GM12891 (cell line): Measurements from ENCODE around the gene GRM4.

ENCODE experiments used
- DNase-seq: peaks from one replicate; pipeline ENCODE4 v3.0.0; 2011; ENCODE audit warnings: low spot score; ENCODE audit not compliant: insufficient read length
- FAIRE-seq: peaks from 2 replicates; lab custom pipeline; 2011; peaks lifted over from hg19 to GRCh38; lab: Jason Lieb, UNC
- PAX5 ChIP-seq: IDR thresholded peaks from 2 replicates; pipeline ENCODE4 v1.6.1; 2011; ENCODE audit warnings: low read length, moderate library complexity, mild to moderate bottlenecking; ENCODE audit not compliant: insufficient read depth, severe bottlenecking
- POLR2A ChIP-seq: IDR thresholded peaks from 2 replicates; pipeline ENCODE4 v1.6.1; 2011; ENCODE audit warnings: low read depth, low read length, control low read depth
- POLR2AphosphoS5 ChIP-seq: IDR thresholded peaks from 2 replicates; pipeline ENCODE4 v1.6.1; 2011; ENCODE audit warnings: low read depth, low read length, control low read depth
- POU2F2 ChIP-seq: IDR thresholded peaks from 2 replicates; pipeline ENCODE4 v1.6.1; 2011; ENCODE audit warnings: low read depth, mild to moderate bottlenecking, control low read depth, low read length, moderate library complexity
- SPI1 ChIP-seq: IDR thresholded peaks from 2 replicates; pipeline ENCODE4 v1.6.1; 2011; ENCODE audit warnings: low read depth, low read length, control low read depth
- TAF1 ChIP-seq: IDR thresholded peaks from 2 replicates; pipeline ENCODE4 v1.6.1; 2011; ENCODE audit warnings: low read depth, low read length, control low read depth

Gene GRM4

DNA sequence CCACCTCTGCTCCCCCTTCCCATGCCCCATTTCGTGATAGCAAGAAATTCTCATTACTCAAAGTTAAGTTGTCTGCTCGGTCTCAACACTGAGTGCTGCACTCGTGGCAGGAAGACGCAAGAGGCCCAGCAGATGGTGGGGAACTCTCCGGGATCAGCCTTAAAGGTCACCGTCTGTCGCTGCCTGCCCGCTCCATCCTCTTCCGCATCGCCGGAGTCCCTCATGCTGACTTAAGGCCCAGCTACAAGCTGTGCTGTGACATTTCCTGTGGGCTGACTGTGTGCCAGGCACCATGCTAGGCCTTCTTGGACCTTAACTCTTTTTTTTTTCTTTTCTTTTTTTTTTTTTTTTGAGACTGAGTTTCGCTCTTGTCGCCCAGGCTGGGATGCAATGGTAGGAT is 17.8 kb downstream of the GRM4 start:
- no peak for TF ChIP-seq TAF1
- TF ChIP-seq POLR2AphosphoS5 = no peak
- TF ChIP-seq POU2F2 = no peak
- TF ChIP-seq SPI1 = no peak
- no peak for DNase-seq
- no peak for FAIRE-seq

DNA sequence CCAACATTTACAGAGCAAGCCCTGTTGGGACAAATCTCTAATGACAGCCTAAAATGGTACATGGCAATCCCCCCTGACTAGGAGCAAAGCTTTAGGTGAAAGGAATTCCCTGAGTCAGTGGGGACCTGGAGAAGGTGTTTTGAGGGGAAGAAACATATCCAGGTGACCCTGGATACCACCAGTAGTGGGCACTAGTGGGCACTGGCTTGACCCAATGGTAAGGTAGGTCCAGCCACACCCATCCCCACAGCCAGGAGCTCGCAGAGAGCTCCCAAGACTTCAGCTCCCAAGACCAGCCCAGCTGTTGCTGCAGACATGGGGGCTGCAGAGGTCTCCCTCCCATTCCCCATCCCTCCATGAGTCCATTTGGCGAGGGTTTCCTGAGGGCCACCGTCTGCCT is 19.5 kb downstream of the GRM4 start:
- FAIRE-seq = no peak
- no peak for DNase-seq
- TF ChIP-seq PAX5 (no peak), TAF1 (no peak), SPI1 (no peak), POLR2A (no peak), POU2F2 (no peak)

DNA sequence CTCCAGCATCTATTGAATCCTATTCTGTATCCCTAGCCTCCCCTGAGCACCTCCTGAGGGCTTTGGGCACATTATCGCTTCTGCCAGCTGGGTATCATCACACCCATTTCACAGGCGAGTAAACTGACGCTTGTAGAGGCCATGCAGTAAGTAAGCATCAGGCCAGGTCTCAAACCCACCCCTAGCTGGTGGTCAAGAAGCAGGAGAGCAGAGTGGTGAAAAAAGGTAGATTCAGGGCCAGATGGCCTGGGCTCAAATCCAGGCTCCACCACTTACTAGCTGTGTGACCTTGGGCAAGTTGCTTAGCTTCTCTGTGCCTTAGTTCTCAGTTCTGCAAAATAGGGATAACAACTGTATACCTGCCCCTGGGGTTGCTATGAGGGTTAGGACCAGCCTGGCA is 19.9 kb downstream of the GRM4 start:
- TF ChIP-seq TAF1 = no peak
- no peak for TF ChIP-seq POLR2AphosphoS5
- no peak for TF ChIP-seq SPI1
- TF ChIP-seq POU2F2 = no peak
- no peak for TF ChIP-seq PAX5
- no peak for TF ChIP-seq POLR2A
- no peak for FAIRE-seq
- DNase-seq = no peak

DNA sequence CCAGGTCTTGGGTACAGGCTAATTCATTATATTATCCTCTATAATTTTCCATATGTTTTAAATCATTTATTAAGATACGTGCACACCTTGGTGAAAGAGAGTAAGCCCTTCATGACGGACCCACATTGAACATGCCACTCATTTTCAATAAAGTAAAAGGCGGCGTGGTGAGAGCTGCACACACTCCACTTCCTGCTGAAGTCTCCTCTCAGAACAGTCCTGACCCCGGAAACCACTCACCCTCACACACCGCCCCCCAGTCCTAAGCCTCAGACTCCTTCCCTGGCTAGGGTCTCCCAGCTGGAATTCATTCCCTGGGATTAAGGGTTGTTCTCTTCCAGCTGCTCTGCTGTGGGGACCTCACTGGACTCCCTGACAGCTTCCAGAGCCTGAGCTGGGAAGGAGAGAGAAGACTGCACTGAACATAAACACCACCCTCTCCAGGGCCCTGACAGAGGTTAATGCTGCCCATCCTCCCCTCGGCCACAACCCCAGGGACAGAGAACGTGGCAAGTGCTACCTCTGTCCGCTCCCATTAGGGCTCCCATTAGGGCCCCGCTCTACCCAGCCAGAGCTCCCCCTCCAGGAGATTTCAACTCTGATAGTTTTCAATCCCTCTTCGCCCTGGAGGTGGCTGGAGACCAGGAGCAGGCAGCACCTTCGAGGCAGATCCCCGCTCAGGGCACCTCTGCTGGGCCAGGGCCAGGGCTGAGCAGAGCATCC is 24.8 kb downstream of the GRM4 start:
- FAIRE-seq = no peak
- DNase-seq = no peak
- TF ChIP-seq POU2F2 (no peak), POLR2A (no peak), POLR2AphosphoS5 (no peak), SPI1 (no peak), TAF1 (no peak), PAX5 (no peak)

DNA sequence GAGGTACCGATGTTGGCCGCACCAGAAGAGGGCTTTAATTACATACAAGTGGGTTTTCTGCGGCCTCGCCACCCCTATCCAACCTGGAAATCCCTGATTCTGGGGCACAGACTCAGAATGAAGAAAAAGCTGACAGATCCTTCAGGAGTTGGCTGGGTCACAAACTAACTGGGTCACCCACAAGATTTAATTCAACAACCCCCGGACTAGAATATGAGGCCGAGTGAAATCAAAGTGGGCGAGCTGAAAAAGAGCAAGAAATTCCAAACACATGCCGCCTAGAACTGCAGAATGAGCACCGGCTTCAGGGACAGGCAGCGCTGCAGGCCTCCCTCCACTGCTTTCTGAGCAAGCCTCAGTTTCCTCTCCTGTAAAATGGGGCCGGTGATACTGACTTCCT is 30.0 kb downstream of the GRM4 start:
- FAIRE-seq (no peak), DNase-seq (no peak)
- TF ChIP-seq POU2F2 (no peak), PAX5 (no peak)

DNA sequence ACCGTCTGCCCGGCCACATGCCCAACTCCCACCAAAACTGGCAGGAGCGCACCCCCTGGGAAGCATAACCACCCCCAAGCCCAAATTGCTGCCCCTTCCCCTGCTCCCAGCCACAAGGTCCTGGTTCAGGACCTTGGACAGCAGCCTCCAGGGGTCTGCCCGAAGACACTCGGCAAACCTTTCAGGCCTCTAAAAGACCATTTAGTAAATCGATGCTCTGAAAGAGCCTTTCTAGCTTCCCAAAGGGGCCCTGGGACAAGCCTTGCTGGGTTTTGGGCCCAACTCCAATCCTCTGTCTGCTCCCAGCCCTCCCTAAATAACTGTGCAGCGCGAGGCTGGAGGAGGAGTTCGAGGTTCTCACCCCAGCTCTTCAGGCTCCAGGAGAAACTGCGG is 30.5 kb downstream of the GRM4 start:
- FAIRE-seq (no peak), DNase-seq (peak; percentile 55)
- no peak for TF ChIP-seq POLR2AphosphoS5
- TF ChIP-seq POU2F2 = no peak
- TF ChIP-seq SPI1 = no peak
- TF ChIP-seq TAF1 = no peak
- no peak for TF ChIP-seq PAX5
- no peak for TF ChIP-seq POLR2A

DNA sequence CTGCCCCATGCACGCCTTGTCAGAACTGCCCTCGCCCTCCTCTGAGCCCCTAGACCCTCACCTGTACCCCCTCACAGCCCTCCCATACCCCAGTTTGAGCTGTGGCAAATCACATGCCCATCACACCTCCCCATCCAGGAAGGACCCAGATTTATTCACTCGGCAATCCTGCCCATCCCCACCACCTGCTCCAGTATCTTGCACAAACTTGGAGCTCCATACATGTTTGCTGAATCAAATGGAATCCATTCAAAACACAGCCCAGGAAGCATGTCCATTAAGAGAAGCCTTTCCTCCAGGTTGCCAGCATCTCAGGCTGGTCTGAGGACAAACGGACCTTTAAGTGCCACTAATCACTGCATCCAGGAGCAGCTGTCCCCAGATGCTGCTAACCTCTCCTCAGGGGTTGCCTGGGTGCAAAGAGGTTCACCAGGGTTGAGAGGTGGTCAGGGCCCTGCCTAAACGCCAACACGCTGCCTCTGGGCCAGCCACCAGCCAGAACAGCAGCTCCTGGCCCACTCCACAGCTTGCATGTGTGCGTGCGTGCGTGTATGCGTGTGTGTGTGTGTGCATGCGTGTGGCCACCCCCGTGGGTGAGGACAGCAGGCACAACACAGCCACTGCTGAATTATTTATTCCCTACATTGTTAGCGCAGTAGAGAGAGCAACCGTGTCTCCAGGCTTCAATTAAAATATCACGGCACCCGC is 31.0 kb downstream of the GRM4 start:
- DNase-seq (no peak), FAIRE-seq (no peak)
- TF ChIP-seq POLR2AphosphoS5 = no peak
- no peak for TF ChIP-seq PAX5
- TF ChIP-seq SPI1 = no peak
- TF ChIP-seq TAF1 = no peak
- no peak for TF ChIP-seq POU2F2
- no peak for TF ChIP-seq POLR2A

DNA sequence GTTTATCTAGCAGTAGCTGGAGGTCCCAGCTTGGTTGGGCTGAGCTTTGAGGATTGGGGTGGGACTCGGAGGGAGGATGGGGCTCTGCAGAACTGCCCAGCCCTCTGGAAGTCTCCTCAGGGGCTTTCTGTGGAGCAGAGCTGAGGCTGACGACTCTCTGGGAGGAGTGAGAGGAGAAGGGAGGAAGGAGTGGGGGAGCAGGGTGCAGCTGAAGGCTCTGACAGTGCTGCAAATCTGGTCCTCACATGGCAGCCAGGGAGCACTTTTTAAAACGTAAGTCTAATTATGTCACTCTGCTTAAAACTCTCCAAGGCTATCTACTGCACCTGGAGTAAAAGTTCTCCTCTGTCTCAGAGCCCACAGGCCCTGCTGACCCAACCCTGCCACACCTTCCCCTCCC is 32.4 kb downstream of the GRM4 start:
- FAIRE-seq (no peak), DNase-seq (no peak)
- TF ChIP-seq POU2F2 (no peak), TAF1 (no peak), PAX5 (no peak), SPI1 (no peak), POLR2AphosphoS5 (no peak), POLR2A (no peak)

DNA sequence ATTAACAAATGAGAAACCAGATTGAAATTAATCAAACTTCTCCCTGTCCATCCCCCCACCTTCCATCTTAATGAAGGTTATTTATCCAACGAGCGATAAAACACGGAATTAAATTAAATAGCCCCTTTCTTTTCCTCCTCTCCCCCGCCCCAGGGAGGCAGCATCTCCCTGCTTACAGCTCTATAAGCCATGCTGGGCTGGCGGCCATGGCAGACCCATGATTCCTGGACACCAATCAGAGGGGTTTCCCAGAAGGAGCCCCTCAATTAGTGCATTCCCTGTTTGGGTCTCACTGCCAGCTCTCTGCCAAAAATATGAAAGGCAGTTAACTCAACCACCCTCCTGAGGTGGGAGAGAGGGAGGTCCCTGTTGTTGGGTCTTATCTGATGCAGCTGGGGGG is 33.8 kb downstream of the GRM4 start:
- no peak for TF ChIP-seq POU2F2
- no peak for TF ChIP-seq TAF1
- no peak for TF ChIP-seq POLR2AphosphoS5
- no peak for TF ChIP-seq SPI1
- TF ChIP-seq POLR2A = no peak
- TF ChIP-seq PAX5 = no peak
- FAIRE-seq (no peak), DNase-seq (no peak)

DNA sequence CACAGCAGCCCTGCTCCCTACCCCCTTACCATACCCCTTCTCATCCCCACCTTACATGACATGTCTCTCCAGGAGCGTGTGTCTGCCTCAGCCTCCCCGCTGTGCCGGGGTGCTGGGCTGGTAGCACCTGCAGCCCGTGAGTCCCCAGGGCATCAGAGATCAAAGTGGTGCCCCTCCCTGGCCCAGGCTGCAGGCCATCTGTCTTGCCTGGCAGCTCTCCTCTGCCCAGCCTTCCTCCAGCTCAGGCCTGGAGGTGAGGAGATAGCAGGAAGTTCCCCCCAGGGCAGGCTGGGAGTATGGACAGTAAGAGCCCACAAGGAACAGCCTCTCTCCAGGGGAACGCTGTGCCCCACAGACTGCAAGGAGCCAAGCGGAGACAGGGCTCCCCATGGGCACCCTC is 35.3 kb downstream of the GRM4 start:
- TF ChIP-seq PAX5 (no peak), POLR2AphosphoS5 (no peak), TAF1 (no peak), SPI1 (no peak), POU2F2 (no peak), POLR2A (no peak)
- FAIRE-seq (no peak), DNase-seq (no peak)
